Glutamatergic neuron (in vitro differentiated cells): ENCODE measurements around the gene CTSZ. TPM values are rescaled to one million over a fixed set of nuclear protein-coding genes. Genes with fewer than 3 reads are reported as not detected.
A peak's percentile ranks its signal among the peaks of the same experiment; 100 is the strongest.

ENCODE experiments used
- DNase-seq: peaks from one replicate; pipeline ENCODE4 v3.0.0; 2022
- H3K27ac Mint-ChIP-seq: one replicate; pipeline ENCODE4 v1.8.0; 2020; ENCODE audit warnings: mild to moderate bottlenecking, mixed read lengths, inconsistent platforms; ENCODE audit not compliant: unreplicated experiment
- H3K27me3 Mint-ChIP-seq: one replicate; pipeline ENCODE4 v1.8.0; 2020; ENCODE audit warnings: mild to moderate bottlenecking, moderate library complexity, mixed read lengths, inconsistent platforms; ENCODE audit not compliant: unreplicated experiment
- H3K36me3 Mint-ChIP-seq: one replicate; pipeline ENCODE4 v1.8.0; 2020; ENCODE audit warnings: mild to moderate bottlenecking, mixed read lengths, inconsistent platforms; ENCODE audit not compliant: unreplicated experiment
- H3K4me1 Mint-ChIP-seq: one replicate; pipeline ENCODE4 v1.8.0; 2020; ENCODE audit warnings: mild to moderate bottlenecking, low read depth, mixed read lengths, inconsistent platforms; ENCODE audit not compliant: unreplicated experiment
- H3K4me3 Mint-ChIP-seq: one replicate; pipeline ENCODE4 v1.8.0; 2020; ENCODE audit warnings: mild to moderate bottlenecking, mixed read lengths, inconsistent platforms; ENCODE audit not compliant: unreplicated experiment
- H3K9me3 Mint-ChIP-seq: one replicate; pipeline ENCODE4 v1.8.0; 2020; ENCODE audit warnings: mild to moderate bottlenecking, moderate library complexity, mixed read lengths, inconsistent platforms; ENCODE audit not compliant: unreplicated experiment
- long read RNA-seq: library from polyadenylated mRNA; unstranded; transcript quantifications from one replicate; pipeline ENCODE4 v2.0.0, GENCODE V29; 2020; ENCODE audit not compliant: unreplicated experiment
- total RNA-seq: library from RNA; stranded (reverse); fragmentation: NEBNext Ultra II Directional; extraction: Animal tissue kit (Norgen Biotek cat#: 25700); gene quantifications from one replicate; pipeline ENCODE4 v1.2.1, GENCODE V29; 2021; ENCODE audit not compliant: unreplicated experiment
- TF ChIP-seq, protein P1 (sequence below): fragments of 200-600 bp; sonication (generic); IDR thresholded peaks from one replicate; pipeline ENCODE4 v1.5.0; 2021; ENCODE audit not compliant: partially characterized antibody, unreplicated experiment

CTSZ gene
- total RNA-seq: 13.1 TPM
- long read RNA-seq: 0 reads

DNA sequence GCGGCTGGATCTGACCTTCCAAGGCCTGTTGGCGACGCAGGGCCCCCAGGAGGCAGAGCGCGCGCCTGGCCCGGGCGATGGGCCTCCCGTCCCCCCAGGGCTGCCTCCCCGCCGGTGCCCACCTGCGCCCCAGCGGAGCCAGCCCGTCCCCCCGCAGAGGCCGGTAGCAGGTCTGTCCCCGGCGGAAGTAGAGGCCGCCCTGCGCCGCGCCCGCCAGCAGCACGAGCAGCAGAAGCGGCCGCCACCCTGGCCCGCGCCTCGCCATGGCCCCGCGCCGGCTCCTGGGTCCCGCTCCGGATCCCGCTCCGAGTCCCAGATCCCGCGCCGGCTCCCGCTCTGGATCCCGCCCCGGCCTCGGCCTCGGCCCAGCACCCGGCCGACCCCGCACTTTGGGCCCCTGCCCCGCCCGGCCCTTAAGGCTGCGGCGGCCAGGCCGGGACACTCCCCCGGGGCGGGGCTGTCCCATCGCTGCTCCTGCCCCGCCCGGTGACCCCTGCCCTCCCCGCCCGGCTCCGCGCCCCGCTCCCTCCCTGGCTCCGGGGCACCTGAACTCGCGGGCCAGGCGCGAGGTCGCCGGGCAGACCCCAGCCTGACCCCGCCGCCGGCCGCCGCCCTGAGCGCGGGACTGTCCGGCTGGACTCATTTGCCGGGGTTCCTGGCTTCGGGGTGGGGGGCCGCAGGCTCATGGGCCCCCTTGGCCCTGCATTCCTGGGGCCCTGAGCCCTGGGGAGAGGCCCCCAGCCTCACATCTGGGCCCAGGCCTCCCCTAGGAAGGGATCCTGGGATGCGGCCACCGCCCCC, at the start of gene CTSZ:
Gene CTSZ (minus strand): TSS at position 391 of the 801 bp plus-strand sequence. CDS start 126 bp downstream, at position 265.
- Mint-ChIP-seq H3K4me1 (no peaks in the 10 kb centered on the region), H3K9me3 (peaks cover 5% of the 10 kb centered on the region), H3K27ac (no peak within 1 kb of the TSS), H3K4me3 (peak within 1 kb of the TSS; percentile 57), H3K27me3 (peaks cover 13% of the 10 kb centered on the region), H3K36me3 (no peaks in the 10 kb centered on the region)
- DNase-seq: peak; percentile 63
- TF ChIP-seq, protein P1, sequence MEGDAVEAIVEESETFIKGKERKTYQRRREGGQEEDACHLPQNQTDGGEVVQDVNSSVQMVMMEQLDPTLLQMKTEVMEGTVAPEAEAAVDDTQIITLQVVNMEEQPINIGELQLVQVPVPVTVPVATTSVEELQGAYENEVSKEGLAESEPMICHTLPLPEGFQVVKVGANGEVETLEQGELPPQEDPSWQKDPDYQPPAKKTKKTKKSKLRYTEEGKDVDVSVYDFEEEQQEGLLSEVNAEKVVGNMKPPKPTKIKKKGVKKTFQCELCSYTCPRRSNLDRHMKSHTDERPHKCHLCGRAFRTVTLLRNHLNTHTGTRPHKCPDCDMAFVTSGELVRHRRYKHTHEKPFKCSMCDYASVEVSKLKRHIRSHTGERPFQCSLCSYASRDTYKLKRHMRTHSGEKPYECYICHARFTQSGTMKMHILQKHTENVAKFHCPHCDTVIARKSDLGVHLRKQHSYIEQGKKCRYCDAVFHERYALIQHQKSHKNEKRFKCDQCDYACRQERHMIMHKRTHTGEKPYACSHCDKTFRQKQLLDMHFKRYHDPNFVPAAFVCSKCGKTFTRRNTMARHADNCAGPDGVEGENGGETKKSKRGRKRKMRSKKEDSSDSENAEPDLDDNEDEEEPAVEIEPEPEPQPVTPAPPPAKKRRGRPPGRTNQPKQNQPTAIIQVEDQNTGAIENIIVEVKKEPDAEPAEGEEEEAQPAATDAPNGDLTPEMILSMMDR: no peak

GRCh38 chr20:59055302-59055701, 48.2 kb upstream of the CTSZ start:
- Mint-ChIP-seq H3K9me3 (peaks cover 2% of the 10 kb centered on the region), H3K27ac (no peak overlapping the region), H3K27me3 (peaks cover 7% of the 10 kb centered on the region), H3K4me3 (no peak overlapping the region), H3K4me1 (peaks cover 12% of the 10 kb centered on the region), H3K36me3 (peaks cover 5% of the 10 kb centered on the region)
- TF ChIP-seq, protein P1: no peak
- DNase-seq: no peak

DNA sequence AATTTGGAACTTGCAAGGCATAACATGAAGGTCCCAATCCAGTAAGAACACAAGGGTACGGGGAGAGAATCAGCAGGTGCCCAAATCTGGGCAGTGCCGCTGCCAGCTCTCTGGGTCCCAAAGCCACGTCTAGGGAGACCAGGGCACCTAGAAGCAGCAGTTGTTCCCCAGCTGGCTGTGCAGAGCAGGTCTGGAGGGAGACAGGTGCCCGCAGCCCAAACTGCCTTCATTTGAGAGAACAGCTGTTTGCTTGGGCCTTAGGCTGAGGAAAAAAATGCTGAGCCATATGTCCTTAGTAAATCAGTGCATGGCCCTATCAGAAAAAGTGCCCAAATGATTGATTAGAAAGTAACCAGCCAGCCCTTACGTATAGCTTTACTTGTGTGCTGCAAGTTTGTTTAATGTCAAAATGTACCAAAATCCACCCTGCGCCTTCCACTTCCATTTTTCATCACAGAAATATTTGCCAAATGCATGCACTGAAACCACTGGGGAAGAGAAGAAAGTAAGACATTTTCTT, 44.7 kb upstream of the CTSZ start:
- peaks cover 11% of the 10 kb centered on the region for H3K36me3 Mint-ChIP-seq
- H3K27me3 Mint-ChIP-seq: peaks cover 6% of the 10 kb centered on the region
- peaks cover 12% of the 10 kb centered on the region for H3K4me1 Mint-ChIP-seq
- TF ChIP-seq, protein P1: no peak
- H3K4me3 Mint-ChIP-seq: peak overlapping the region; percentile 12
- peak; percentile 28 for DNase-seq
- H3K9me3 Mint-ChIP-seq: peaks cover 2% of the 10 kb centered on the region
- H3K27ac Mint-ChIP-seq: peak overlapping the region; percentile 65

GRCh38 chr20:59050437-59050836, 43.4 kb upstream of the CTSZ start:
- Mint-ChIP-seq H3K9me3 (peaks cover 2% of the 10 kb centered on the region), H3K27me3 (peaks cover 6% of the 10 kb centered on the region), H3K36me3 (peaks cover 11% of the 10 kb centered on the region), H3K4me1 (peaks cover 12% of the 10 kb centered on the region), H3K27ac (no peak overlapping the region), H3K4me3 (no peak overlapping the region)
- TF ChIP-seq, protein P1: no peak
- DNase-seq: no peak

GRCh38 chr20:59048681-59049030, 41.6 kb upstream of the CTSZ start:
- Mint-ChIP-seq H3K27ac (no peak overlapping the region), H3K36me3 (peaks cover 6% of the 10 kb centered on the region), H3K27me3 (peaks cover 6% of the 10 kb centered on the region), H3K9me3 (peaks cover 2% of the 10 kb centered on the region), H3K4me1 (peaks cover 13% of the 10 kb centered on the region), H3K4me3 (no peak overlapping the region)
- TF ChIP-seq, protein P1: no peak
- DNase-seq: no peak
